Brain microvascular endothelial cell (primary cell): ENCODE results near the gene KMT2A.

ENCODE experiments used
- DNase-seq: peaks from one replicate; pipeline ENCODE4 v3.0.0-alpha.2; 2020
- H3K27ac ChIP-seq: fragments of 250-450 bp; sonication (Bioruptor Pico); 2 replicates; pipeline ENCODE4 v1.5.1; 2020; ENCODE audit warnings: mild to moderate bottlenecking, moderate library complexity
- H3K27me3 ChIP-seq: fragments of 250-450 bp; sonication (Bioruptor Pico); replicated peaks from 2 replicates; pipeline ENCODE4 v1.5.1; 2020; ENCODE audit warnings: mild to moderate bottlenecking
- H3K36me3 ChIP-seq: fragments of 250-450 bp; sonication (Bioruptor Pico); replicated peaks from 2 replicates; pipeline ENCODE4 v1.5.1; 2020; ENCODE audit warnings: mild to moderate bottlenecking
- H3K4me3 ChIP-seq: 2 replicates; pipeline ENCODE4 v1.5.1; 2011; ENCODE audit warnings: low read depth, mild to moderate bottlenecking, control low read depth, low read length, moderate library complexity
- CTCF ChIP-seq: IDR thresholded peaks from 2 replicates; pipeline ENCODE4 v1.5.1; 2011; ENCODE audit warnings: low read depth, mild to moderate bottlenecking, moderate library complexity, low read length, control low read depth, inconsistent platforms; ENCODE audit errors: missing control alignments
- in situ Hi-C: cut with HindIII; loops from 2 replicates; pipeline ENCODE4 v1.10.0; 2017; ENCODE audit warnings: low sequenced_read_pairs, low pct_ligation_motif_present

KMT2A gene

GRCh38 chr11:118530683-118531596, 94.6 kb downstream of the KMT2A start, which contains the start of gene TMEM25:
Gene TMEM25 (plus strand): TSS chr11:118531192. CDS start chr11:118531802, 610 bp downstream.
- Histone ChIP-seq H3K4me3 (peak within 1 kb of the TSS; percentile 64), H3K27ac (no peak within 1 kb of the TSS), H3K27me3 (no peaks in the 10 kb centered on the region), H3K36me3 (no peaks in the 10 kb centered on the region)
- in situ Hi-C loops = no loop called here
- DNase-seq = peak; percentile 40
- no peak for TF ChIP-seq CTCF

GRCh38 chr11:118531597-118532084, 95.3 kb downstream of the KMT2A start:
- in situ Hi-C loops = no loop called here
- no peak overlapping the region for H3K27ac ChIP-seq

GRCh38 chr11:118532091-118532490, 95.8 kb downstream of the KMT2A start:
- Histone ChIP-seq H3K27ac (no peak overlapping the region), H3K36me3 (no peaks in the 10 kb centered on the region), H3K4me3 (no peak overlapping the region), H3K27me3 (no peaks in the 10 kb centered on the region)
- TF ChIP-seq CTCF = no peak
- DNase-seq = no peak
- in situ Hi-C loops = no loop called here

More at GRCh38 chr11:118531597-118532084, 95.3 kb downstream of the KMT2A start:
- no peak for TF ChIP-seq CTCF
- Histone ChIP-seq H3K36me3 (no peaks in the 10 kb centered on the region), H3K4me3 (peak overlapping the region; percentile 64), H3K27me3 (no peaks in the 10 kb centered on the region)
- no peak for DNase-seq

GRCh38 chr11:118532852-118533768, 96.8 kb downstream of the KMT2A start:
- TF ChIP-seq CTCF = no peak
- no peak for DNase-seq

GRCh38 chr11:118533769-118534729, 97.8 kb downstream of the KMT2A start:
- no peak overlapping the region for H3K27ac ChIP-seq
- no peak for TF ChIP-seq CTCF
- no peak overlapping the region for H3K4me3 ChIP-seq
- H3K27me3 ChIP-seq = no peaks in the 10 kb centered on the region
- in situ Hi-C loops = no loop called here
- H3K36me3 ChIP-seq = no peaks in the 10 kb centered on the region
- no peak for DNase-seq

More at GRCh38 chr11:118532852-118533768, 96.8 kb downstream of the KMT2A start:
- Histone ChIP-seq H3K27ac (no peak overlapping the region), H3K4me3 (no peak overlapping the region), H3K27me3 (no peaks in the 10 kb centered on the region), H3K36me3 (no peaks in the 10 kb centered on the region)
- in situ Hi-C loops = no loop called here
